ENCODE measurements around the gene VWA3B.

DNA sequence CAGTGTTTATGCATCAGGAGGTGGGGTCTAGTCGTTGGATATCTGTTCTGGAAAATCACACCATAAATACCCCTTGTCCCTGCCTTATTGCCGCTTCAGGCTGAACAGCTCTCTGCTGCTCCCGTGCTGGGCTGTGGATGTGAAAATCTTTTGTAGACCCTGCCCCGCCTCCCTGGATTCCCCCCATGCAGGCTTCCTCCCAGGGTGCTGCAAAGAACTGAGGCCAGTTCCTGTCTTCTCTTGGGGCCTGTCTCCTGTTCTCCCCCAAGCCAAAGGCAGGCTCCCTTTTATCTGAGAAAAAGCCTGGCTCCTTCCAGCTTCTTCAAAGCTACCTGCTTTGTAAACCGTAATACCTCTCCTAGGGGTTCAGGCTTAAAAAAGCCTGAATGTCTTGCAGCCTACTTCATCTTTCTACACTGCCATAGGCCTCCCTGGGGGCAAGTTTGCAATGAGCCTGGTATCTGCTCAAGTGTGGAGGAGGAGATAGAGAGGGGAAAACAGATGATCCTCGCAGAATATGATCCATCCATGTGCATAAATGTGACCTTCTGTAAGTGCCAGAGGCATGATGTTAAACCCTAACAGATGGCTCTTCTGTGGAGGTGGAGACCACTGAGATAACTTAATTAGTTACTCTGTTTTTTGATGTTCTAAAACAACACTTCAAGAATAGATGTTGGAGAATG lies 55.3 kb downstream of the VWA3B start:
- TF ChIP-seq, protein P1, sequence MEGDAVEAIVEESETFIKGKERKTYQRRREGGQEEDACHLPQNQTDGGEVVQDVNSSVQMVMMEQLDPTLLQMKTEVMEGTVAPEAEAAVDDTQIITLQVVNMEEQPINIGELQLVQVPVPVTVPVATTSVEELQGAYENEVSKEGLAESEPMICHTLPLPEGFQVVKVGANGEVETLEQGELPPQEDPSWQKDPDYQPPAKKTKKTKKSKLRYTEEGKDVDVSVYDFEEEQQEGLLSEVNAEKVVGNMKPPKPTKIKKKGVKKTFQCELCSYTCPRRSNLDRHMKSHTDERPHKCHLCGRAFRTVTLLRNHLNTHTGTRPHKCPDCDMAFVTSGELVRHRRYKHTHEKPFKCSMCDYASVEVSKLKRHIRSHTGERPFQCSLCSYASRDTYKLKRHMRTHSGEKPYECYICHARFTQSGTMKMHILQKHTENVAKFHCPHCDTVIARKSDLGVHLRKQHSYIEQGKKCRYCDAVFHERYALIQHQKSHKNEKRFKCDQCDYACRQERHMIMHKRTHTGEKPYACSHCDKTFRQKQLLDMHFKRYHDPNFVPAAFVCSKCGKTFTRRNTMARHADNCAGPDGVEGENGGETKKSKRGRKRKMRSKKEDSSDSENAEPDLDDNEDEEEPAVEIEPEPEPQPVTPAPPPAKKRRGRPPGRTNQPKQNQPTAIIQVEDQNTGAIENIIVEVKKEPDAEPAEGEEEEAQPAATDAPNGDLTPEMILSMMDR (conservative IDR thresholded peaks at IDR 0.05; ENCODE audit: low read length), result no peak
- no peak for TF ChIP-seq EZH2phosphoT487 (IDR thresholded peaks at IDR 0.05; ENCODE audit: borderline replicate concordance)
